CD14-positive monocyte (primary cell): ENCODE measurements around the gene ARHGAP10. TPM values are rescaled to one million over a fixed set of nuclear protein-coding genes. Genes with fewer than 3 reads are reported as not detected.

ENCODE experiments used
- DNase-seq, 3 donors: peaks; one replicate each; pipeline ENCODE4 v3.0.0-alpha.2; 2011 to 2022
- H2AFZ ChIP-seq: 2 replicates; pipeline ENCODE4 v1.6.0; 2012; ENCODE audit warnings: mild to moderate bottlenecking, low read depth, low read length, inconsistent platforms; ENCODE audit not compliant: insufficient read depth, poor library complexity, severe bottlenecking
- H3K27ac ChIP-seq, 2 donors: 1 replicate in 1 of 2; 2 replicates in 1 of 2; pipeline ENCODE4 v1.5.1; 2012 to 2013; ENCODE audit warnings: low read length in 2 of 2, control low read depth in 1 of 2, inconsistent platforms in 1 of 2, low read depth in 1 of 2, mild to moderate bottlenecking in 1 of 2
- H3K27me3 ChIP-seq, 2 donors: one replicate each; pipeline versions ENCODE4 v1.6.0 to v1.6.1; 2011 to 2013; ENCODE audit warnings: low read length in 2 of 2; ENCODE audit not compliant: control insufficient read depth in 2 of 2, insufficient read depth in 2 of 2
- H3K36me3 ChIP-seq, 2 donors: replicated peaks in 1 of 2; 1 replicate in 1 of 2; 2 replicates in 1 of 2; pipeline versions ENCODE4 v1.5.1 to v1.6.1; 2012 to 2013; ENCODE audit warnings: low read length in 2 of 2, control low read depth in 1 of 2, inconsistent platforms in 1 of 2, mild to moderate bottlenecking in 1 of 2; ENCODE audit not compliant: insufficient read depth in 2 of 2, control insufficient read depth in 1 of 2
- H3K4me1 ChIP-seq, 2 donors: 1 replicate in 1 of 2; 2 replicates in 1 of 2; pipeline versions ENCODE4 v1.5.1 to v1.6.1; 2012 to 2013; ENCODE audit warnings: low read length in 2 of 2, control low read depth in 1 of 2, inconsistent platforms in 1 of 2, mild to moderate bottlenecking in 1 of 2, moderate library complexity in 1 of 2; ENCODE audit not compliant: insufficient read depth in 2 of 2, control insufficient read depth in 1 of 2
- H3K4me2 ChIP-seq: replicated peaks from 2 replicates; pipeline ENCODE3; 2012; ENCODE audit warnings: low read length, moderate library complexity, mild to moderate bottlenecking; ENCODE audit not compliant: poor library complexity, severe bottlenecking; ENCODE audit errors: extremely low read depth
- H3K4me3 ChIP-seq, 3 experiments: fragments of 200-600 bp in 1 of 3; sonication (generic) in 1 of 3; replicated peaks in 1 of 3; 1 replicate in 2 of 3; 2 replicates in 1 of 3; pipeline ENCODE4 v1.5.1; 2011 to 2013; ENCODE audit warnings: low read length in 3 of 3, mild to moderate bottlenecking in 3 of 3, control low read depth in 2 of 3, low read depth in 2 of 3, inconsistent platforms in 1 of 3, moderate library complexity in 1 of 3
- H3K79me2 ChIP-seq: 2 replicates; pipeline ENCODE4 v1.6.0; 2012; ENCODE audit warnings: mild to moderate bottlenecking, control low read depth, inconsistent platforms, low read length, moderate library complexity; ENCODE audit not compliant: insufficient read depth
- H3K9ac ChIP-seq: 2 replicates; pipeline ENCODE4 v1.6.0; 2017; ENCODE audit warnings: low read length, mild to moderate bottlenecking; ENCODE audit not compliant: insufficient read depth, poor library complexity, severe bottlenecking
- H3K9me3 ChIP-seq, 2 donors: replicated peaks in 1 of 2; 1 replicate in 1 of 2; 2 replicates in 1 of 2; pipeline versions ENCODE4 v1.5.1 to v1.6.1; 2012 to 2013; ENCODE audit warnings: low read length in 2 of 2, control low read depth in 1 of 2; ENCODE audit not compliant: control insufficient read depth in 1 of 2, insufficient read depth in 1 of 2
- H4K20me1 ChIP-seq: 2 replicates; pipeline ENCODE4 v1.6.0; 2012; ENCODE audit warnings: mild to moderate bottlenecking, low read length, control low read depth, moderate library complexity; ENCODE audit not compliant: insufficient read depth
- H3K27ac Mint-ChIP-seq, 7 donors: one replicate each; pipeline ENCODE4 v1.8.0; 2020; ENCODE audit warnings: mild to moderate bottlenecking in 7 of 7, mixed read lengths in 7 of 7, moderate library complexity in 6 of 7, inconsistent platforms in 2 of 7
- H3K27me3 Mint-ChIP-seq, 3 donors: one replicate each; pipeline ENCODE4 v1.8.0; 2021 to 2022; ENCODE audit warnings: low read depth in 3 of 3, mild to moderate bottlenecking in 3 of 3, mixed read lengths in 3 of 3, moderate library complexity in 3 of 3, inconsistent platforms in 1 of 3
- H3K36me3 Mint-ChIP-seq, 2 donors: one replicate each; pipeline ENCODE4 v1.8.0; 2020; ENCODE audit warnings: mixed read lengths in 2 of 2, inconsistent platforms in 1 of 2, mild to moderate bottlenecking in 1 of 2
- H3K4me1 Mint-ChIP-seq: one replicate; pipeline ENCODE4 v1.8.0; 2020; ENCODE audit warnings: mild to moderate bottlenecking, mixed read lengths
- H3K4me3 Mint-ChIP-seq, 2 donors: one replicate each; pipeline ENCODE4 v1.8.0; 2020; ENCODE audit warnings: mild to moderate bottlenecking in 2 of 2, mixed read lengths in 2 of 2, moderate library complexity in 1 of 2
- H3K9me3 Mint-ChIP-seq, 7 donors: one replicate each; pipeline ENCODE4 v1.8.0; 2020 to 2022; ENCODE audit warnings: mixed read lengths in 7 of 7, mild to moderate bottlenecking in 6 of 7, moderate library complexity in 6 of 7, inconsistent platforms in 2 of 7
- CTCF ChIP-seq: fragments of 200-600 bp; IDR thresholded peaks from one replicate; pipeline ENCODE4 v1.8.0; 2022; ENCODE audit warnings: antibody characterized with exemption, mild to moderate bottlenecking
- WGBS: methylation state at CpG from one replicate; pipeline ENCODE4 v1.1.5; 2013; ENCODE audit warnings: missing lambda C conversion rate; ENCODE audit not compliant: insufficient coverage; 5-methylcytosine and 5-hydroxymethylcytosine counted together
- intact Hi-C, 2 donors: fragments of 100-400 bp; cut with micrococcal nuclease; formaldehyde crosslinking; loops; one replicate each; pipeline versions ENCODE4 v1.15.0 to v1.15.1; 2023
- polyA plus RNA-seq, 3 donors: library from polyadenylated mRNA; depleted of rRNA in 1 of 3; unstranded in 2 of 3; stranded (reverse) in 1 of 3; fragments of 300-500 nt in 2 of 3; fragments of >200 nt in 1 of 3; fragmentation: Illumina TruSeq in 2 of 3; gene quantifications; 1 replicate in 2 of 3; 2 replicates in 1 of 3; pipeline ENCODE4 v1.2.3, GENCODE V29; 2012 to 2021

ARHGAP10 gene
- polyA plus RNA-seq, 3 donors = 1.7 to 4.3 (median 3.0) TPM

- Histone ChIP-seq H3K79me2 (no peaks in the 10 kb centered on the region), H3K27me3 (no peaks in the 10 kb centered on the region), H3K4me2 (no peak overlapping the region), H3K9me3 (no peaks in the 10 kb centered on the region), H3K4me1 (peaks cover 33 to 39% of the 10 kb centered on the region in 2 donors), H3K36me3 (no peaks in the 10 kb centered on the region), H3K9ac (no peak overlapping the region), H3K4me3 (no peak overlapping the region), H4K20me1 (no peaks in the 10 kb centered on the region), H3K27ac (no peak overlapping the region), H2AFZ (no peak overlapping the region)
- intact Hi-C loops = no loop called here
- TF ChIP-seq CTCF = no peak
- peak overlapping the region in 1 of 7 donors; percentile 50 for H3K27ac Mint-ChIP-seq
- DNase-seq = no peak
- H3K27me3 Mint-ChIP-seq = no peaks in the 10 kb centered on the region
- H3K36me3 Mint-ChIP-seq = peaks cover 0 to 13% of the 10 kb centered on the region in 2 donors
- H3K9me3 Mint-ChIP-seq = no peaks in the 10 kb centered on the region
- WGBS = 96% methylated on average over 4 of the region's 5 CpGs
- peaks cover 43% of the 10 kb centered on the region for H3K4me1 Mint-ChIP-seq
- H3K4me3 Mint-ChIP-seq = no peak overlapping the region
Observed at GRCh38 chr4:147824316-147824715, 92.4 kb downstream of the ARHGAP10 start.

GRCh38 chr4:147824884-147825283 is 93.0 kb downstream of the ARHGAP10 start:
- Mint-ChIP-seq H3K4me1 (peaks cover 49% of the 10 kb centered on the region), H3K27ac (peak overlapping the region in 2 of 7 donors; percentile 18 to 50), H3K4me3 (no peak overlapping the region), H3K9me3 (no peaks in the 10 kb centered on the region), H3K36me3 (peaks cover 0 to 13% of the 10 kb centered on the region in 2 donors), H3K27me3 (no peaks in the 10 kb centered on the region)
- no peak overlapping the region for H3K27ac ChIP-seq
- no peak overlapping the region for H3K4me2 ChIP-seq
- no peak for TF ChIP-seq CTCF
- no peak overlapping the region for H3K4me3 ChIP-seq
- 100% methylated on average over 1 of the region's 4 CpGs for WGBS
- H2AFZ ChIP-seq = no peak overlapping the region
- H3K36me3 ChIP-seq = no peaks in the 10 kb centered on the region
- no peak for DNase-seq
- intact Hi-C loops = no loop called here
- H3K4me1 ChIP-seq = peaks cover 38 to 45% of the 10 kb centered on the region in 2 donors
- H3K79me2 ChIP-seq = no peaks in the 10 kb centered on the region
- no peaks in the 10 kb centered on the region for H4K20me1 ChIP-seq
- H3K9me3 ChIP-seq = no peaks in the 10 kb centered on the region
- H3K9ac ChIP-seq = no peak overlapping the region
- no peaks in the 10 kb centered on the region for H3K27me3 ChIP-seq
